ENCODE measurements around the gene HMOX2.
A peak's percentile ranks its signal among the peaks of the same experiment; 100 is the strongest.

Gene HMOX2

DNA sequence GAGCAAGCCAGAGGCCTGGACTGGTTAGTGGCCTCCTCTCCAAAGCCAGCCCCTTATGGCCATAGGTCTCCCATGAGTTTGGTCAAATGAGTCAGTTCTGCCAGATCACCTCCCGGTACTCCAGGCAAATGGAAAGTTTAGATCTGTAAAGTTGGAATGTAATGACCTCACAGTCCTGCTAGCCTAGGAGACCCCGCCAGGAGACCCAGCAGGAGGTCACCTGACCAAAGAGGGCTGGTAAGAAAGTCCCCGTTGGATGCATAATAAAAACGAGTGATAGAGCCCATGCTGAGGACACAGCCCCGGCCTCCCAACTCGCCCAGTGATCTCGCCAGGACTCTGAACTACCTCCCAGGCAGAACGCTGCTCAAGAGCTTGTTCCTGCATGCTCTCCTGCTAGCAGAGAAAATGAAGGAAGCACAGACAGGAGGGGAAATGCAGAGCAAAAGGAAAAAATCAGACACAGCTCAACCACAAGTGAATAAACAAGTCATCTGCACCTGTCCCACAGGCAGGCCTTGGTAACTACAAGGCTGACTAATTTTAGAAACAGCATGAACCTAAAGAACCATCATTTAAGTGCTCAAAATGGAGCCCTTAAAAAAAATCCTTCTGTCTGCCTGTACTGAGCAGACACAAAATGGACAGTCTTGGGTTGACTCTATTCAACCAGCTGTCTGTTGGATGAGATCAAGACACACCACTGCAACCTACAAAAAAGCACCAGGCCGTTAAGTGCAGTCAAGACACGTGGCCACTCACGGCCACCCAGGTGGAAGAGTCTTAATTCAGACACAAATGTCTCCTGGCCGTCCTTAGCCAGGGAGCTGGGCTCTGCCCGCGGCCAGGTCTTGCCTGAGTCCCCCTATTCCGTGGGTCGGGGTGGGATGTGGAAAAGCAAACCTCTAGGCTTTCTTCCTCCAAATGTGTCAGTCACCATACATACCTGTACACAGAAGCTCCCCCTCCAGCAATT, 53.2 kb downstream of the HMOX2 start:
- TF ChIP-seq ZNF70 (CRISPR knock-in tag; IDR thresholded peaks at IDR 0.05) (no peak), ARNTL (CRISPR knock-in tag; IDR thresholded peaks at IDR 0.05; ENCODE audit: borderline replicate concordance, low read depth) (no peak)
- peak; percentile 21; the same call in 1 of the 3 replicates for ATAC-seq

DNA sequence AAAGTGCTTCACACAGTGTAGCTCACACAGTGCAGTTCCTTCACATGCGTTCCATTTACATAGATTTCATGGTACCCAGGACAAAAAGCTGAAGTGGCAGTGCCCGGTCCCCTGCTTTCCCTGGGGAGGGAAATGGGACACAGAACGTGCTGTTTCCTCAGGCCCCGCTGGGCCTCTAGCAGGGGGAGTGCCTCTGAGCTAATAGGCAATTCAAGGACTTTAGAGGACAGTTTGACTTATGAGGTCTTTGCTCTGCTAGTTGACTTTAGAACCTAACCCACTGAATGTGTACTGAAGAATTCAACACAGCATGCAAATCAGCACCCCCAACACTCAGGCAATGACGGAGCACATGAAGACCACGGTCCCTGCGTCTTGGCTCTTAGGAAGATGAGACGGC, 55.6 kb downstream of the HMOX2 start:
- ATAC-seq: no peak
- TF ChIP-seq, protein P1, sequence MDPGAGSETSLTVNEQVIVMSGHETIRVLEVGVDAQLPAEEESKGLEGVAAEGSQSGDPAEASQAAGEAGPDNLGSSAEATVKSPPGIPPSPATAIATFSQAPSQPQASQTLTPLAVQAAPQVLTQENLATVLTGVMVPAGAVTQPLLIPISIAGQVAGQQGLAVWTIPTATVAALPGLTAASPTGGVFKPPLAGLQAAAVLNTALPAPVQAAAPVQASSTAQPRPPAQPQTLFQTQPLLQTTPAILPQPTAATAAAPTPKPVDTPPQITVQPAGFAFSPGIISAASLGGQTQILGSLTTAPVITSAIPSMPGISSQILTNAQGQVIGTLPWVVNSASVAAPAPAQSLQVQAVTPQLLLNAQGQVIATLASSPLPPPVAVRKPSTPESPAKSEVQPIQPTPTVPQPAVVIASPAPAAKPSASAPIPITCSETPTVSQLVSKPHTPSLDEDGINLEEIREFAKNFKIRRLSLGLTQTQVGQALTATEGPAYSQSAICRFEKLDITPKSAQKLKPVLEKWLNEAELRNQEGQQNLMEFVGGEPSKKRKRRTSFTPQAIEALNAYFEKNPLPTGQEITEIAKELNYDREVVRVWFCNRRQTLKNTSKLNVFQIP (CRISPR knock-in tag; IDR thresholded peaks at IDR 0.05; ENCODE audit: borderline replicate concordance, low read depth): no peak
- TF ChIP-seq RARB (CRISPR knock-in tag; IDR thresholded peaks at IDR 0.05) (no peak), ZNF8 (CRISPR knock-in tag; IDR thresholded peaks at IDR 0.05) (no peak), OSR1 (CRISPR knock-in tag; IDR thresholded peaks at IDR 0.05) (no peak), CSDC2 (CRISPR knock-in tag; IDR thresholded peaks at IDR 0.05) (no peak), TCF4 (CRISPR knock-in tag; IDR thresholded peaks at IDR 0.05; ENCODE audit: borderline replicate concordance) (no peak)

DNA sequence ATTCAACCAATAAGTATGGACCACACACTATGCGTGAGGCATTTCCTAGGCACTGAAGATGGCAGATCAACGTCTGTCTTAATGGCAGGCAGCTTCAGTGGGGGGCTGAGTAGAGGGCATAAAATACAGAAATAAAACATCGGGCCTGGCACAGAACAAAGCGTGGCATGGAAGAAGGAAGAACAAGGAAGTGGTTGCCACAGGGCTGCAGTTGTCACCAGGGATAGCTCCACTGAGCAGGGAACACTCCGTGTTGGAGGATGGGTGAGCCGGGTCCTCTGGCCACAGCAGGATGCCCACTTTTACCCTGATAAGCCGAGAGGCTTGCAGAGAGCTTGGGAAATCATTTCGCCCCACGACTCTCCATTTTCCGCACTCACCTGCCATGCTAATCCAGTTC, 56.0 kb downstream of the HMOX2 start:
- ATAC-seq: no peak
- TF ChIP-seq, protein P2, sequence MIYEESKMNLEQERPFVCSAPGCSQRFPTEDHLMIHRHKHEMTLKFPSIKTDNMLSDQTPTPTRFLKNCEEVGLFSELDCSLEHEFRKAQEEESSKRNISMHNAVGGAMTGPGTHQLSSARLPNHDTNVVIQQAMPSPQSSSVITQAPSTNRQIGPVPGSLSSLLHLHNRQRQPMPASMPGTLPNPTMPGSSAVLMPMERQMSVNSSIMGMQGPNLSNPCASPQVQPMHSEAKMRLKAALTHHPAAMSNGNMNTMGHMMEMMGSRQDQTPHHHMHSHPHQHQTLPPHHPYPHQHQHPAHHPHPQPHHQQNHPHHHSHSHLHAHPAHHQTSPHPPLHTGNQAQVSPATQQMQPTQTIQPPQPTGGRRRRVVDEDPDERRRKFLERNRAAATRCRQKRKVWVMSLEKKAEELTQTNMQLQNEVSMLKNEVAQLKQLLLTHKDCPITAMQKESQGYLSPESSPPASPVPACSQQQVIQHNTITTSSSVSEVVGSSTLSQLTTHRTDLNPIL (CRISPR knock-in tag; IDR thresholded peaks at IDR 0.05; ENCODE audit: low read depth): no peak
- TF ChIP-seq, protein P3, sequence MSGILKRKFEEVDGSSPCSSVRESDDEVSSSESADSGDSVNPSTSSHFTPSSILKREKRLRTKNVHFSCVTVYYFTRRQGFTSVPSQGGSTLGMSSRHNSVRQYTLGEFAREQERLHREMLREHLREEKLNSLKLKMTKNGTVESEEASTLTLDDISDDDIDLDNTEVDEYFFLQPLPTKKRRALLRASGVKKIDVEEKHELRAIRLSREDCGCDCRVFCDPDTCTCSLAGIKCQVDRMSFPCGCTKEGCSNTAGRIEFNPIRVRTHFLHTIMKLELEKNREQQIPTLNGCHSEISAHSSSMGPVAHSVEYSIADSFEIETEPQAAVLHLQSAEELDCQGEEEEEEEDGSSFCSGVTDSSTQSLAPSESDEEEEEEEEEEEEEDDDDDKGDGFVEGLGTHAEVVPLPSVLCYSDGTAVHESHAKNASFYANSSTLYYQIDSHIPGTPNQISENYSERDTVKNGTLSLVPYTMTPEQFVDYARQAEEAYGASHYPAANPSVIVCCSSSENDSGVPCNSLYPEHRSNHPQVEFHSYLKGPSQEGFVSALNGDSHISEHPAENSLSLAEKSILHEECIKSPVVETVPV (CRISPR knock-in tag; IDR thresholded peaks at IDR 0.05): no peak
- TF ChIP-seq RARB (CRISPR knock-in tag; IDR thresholded peaks at IDR 0.05) (no peak), ZC3H10 (CRISPR knock-in tag; IDR thresholded peaks at IDR 0.05) (no peak), PPARA (CRISPR knock-in tag; IDR thresholded peaks at IDR 0.05; ENCODE audit: borderline replicate concordance) (no peak), ZNF70 (CRISPR knock-in tag; IDR thresholded peaks at IDR 0.05) (no peak), ZFP3 (CRISPR knock-in tag; IDR thresholded peaks at IDR 0.05) (no peak), ZNF565 (CRISPR knock-in tag; conservative IDR thresholded peaks at IDR 0.05; ENCODE audit: low read depth) (no peak), SNAI2 (CRISPR knock-in tag; IDR thresholded peaks at IDR 0.05) (no peak), CSDC2 (CRISPR knock-in tag; IDR thresholded peaks at IDR 0.05) (no peak), ESRRG (CRISPR knock-in tag; IDR thresholded peaks at IDR 0.05) (no peak), ZNF8 (CRISPR knock-in tag; IDR thresholded peaks at IDR 0.05) (no peak), ARNTL (CRISPR knock-in tag; IDR thresholded peaks at IDR 0.05; ENCODE audit: borderline replicate concordance, low read depth) (no peak), ISL1 (CRISPR knock-in tag; IDR thresholded peaks at IDR 0.05) (no peak)
- TF ChIP-seq, protein P4, sequence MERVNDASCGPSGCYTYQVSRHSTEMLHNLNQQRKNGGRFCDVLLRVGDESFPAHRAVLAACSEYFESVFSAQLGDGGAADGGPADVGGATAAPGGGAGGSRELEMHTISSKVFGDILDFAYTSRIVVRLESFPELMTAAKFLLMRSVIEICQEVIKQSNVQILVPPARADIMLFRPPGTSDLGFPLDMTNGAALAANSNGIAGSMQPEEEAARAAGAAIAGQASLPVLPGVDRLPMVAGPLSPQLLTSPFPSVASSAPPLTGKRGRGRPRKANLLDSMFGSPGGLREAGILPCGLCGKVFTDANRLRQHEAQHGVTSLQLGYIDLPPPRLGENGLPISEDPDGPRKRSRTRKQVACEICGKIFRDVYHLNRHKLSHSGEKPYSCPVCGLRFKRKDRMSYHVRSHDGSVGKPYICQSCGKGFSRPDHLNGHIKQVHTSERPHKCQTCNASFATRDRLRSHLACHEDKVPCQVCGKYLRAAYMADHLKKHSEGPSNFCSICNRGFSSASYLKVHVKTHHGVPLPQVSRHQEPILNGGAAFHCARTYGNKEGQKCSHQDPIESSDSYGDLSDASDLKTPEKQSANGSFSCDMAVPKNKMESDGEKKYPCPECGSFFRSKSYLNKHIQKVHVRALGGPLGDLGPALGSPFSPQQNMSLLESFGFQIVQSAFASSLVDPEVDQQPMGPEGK (CRISPR knock-in tag; IDR thresholded peaks at IDR 0.05; ENCODE audit: borderline replicate concordance): no peak
- TF ChIP-seq, protein P5, sequence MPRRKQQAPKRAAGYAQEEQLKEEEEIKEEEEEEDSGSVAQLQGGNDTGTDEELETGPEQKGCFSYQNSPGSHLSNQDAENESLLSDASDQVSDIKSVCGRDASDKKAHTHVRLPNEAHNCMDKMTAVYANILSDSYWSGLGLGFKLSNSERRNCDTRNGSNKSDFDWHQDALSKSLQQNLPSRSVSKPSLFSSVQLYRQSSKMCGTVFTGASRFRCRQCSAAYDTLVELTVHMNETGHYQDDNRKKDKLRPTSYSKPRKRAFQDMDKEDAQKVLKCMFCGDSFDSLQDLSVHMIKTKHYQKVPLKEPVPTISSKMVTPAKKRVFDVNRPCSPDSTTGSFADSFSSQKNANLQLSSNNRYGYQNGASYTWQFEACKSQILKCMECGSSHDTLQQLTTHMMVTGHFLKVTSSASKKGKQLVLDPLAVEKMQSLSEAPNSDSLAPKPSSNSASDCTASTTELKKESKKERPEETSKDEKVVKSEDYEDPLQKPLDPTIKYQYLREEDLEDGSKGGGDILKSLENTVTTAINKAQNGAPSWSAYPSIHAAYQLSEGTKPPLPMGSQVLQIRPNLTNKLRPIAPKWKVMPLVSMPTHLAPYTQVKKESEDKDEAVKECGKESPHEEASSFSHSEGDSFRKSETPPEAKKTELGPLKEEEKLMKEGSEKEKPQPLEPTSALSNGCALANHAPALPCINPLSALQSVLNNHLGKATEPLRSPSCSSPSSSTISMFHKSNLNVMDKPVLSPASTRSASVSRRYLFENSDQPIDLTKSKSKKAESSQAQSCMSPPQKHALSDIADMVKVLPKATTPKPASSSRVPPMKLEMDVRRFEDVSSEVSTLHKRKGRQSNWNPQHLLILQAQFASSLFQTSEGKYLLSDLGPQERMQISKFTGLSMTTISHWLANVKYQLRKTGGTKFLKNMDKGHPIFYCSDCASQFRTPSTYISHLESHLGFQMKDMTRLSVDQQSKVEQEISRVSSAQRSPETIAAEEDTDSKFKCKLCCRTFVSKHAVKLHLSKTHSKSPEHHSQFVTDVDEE (CRISPR knock-in tag; IDR thresholded peaks at IDR 0.05): no peak

Measured in SK-N-SH treated with all-trans-retinoic acid at 6 μM for 48 hours (cell line).